ENCODE data around the gene DDX39B.
"Not testable (repeated sequence)": the region's sequence is repeated elsewhere in the genome, so short reads cannot be mapped to it uniquely, and the experiment has no call there.

The DDX39B gene

GRCh38 chr6:31541658-31542521 is at the start of gene DDX39B:
DDX39B (minus strand) TSS chr6:31542003; CDS start chr6:31540532, 1,471 bp downstream.
- peak; percentile 95 for DNase-seq

DNA sequence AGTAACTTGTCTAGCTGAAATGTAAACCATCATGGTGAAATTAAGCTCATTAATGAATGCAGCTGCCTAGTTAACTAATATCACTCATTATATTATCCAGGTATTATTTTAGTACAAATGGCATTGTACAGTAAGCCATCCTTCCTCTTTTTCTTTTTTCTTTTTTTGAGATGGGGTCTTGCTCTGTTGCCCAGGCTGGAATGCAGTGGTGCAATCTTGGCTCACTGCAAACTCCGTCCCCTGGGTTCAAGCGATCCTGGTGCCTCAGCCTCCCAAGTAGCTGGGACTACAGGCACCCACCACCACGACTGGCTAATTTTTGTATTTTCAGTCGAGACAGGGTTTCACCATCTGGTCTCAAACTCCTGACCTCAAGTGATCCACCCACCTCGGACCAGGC is 48.9 kb upstream of the DDX39B start:
- DNase-seq, result not testable (repeated sequence)

GRCh38 chr6:31588871-31589650 is 47.3 kb upstream of the DDX39B start:
- no peak for DNase-seq

DNA sequence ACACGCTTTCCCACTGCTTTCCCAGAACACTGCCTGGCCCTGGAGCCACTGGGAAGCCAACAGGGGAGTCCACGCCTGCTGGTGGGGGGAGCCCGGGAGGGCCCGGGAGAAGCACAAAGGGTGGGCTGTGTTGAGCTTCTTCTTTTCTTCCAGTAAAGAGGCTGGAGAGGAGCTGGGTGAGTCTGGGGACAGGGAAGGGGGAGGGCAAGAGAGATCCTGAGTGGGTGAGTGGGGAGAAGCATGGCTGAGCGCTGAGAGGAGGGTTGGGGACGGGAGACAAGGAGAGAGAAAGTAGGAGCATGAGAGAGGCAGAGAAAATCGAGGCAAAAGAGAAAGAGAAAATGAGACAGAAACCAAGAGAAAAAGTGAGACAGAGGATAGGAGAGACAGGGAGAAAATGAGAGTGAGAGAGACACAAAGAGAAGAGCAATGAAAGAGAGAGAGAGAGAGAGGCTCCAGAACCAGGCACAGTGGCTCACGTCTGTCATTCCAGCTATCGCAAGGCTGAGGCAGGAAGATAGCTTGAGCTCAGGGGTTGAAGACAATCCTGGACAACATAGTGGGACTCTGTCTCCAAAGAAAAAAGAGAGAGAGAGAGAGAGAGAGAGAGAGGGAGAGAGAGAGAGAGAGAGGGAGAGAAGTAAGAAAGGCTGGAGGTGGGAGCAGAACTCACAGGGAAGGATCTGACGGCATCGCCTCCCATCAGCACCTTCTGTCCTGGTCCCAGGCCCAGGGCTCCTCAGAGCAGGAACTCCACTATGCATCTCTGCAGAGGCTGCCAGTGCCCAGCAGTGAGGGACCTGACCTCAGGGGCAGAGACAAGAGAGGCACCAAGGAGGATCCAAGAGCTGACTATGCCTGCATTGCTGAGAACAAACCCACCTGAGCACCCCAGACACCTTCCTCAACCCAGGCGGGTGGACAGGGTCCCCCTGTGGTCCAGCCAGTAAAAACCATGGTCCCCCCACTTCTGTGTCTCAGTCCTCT is 46.3 kb upstream of the DDX39B start:
- peak; percentile 72 for DNase-seq

DNA sequence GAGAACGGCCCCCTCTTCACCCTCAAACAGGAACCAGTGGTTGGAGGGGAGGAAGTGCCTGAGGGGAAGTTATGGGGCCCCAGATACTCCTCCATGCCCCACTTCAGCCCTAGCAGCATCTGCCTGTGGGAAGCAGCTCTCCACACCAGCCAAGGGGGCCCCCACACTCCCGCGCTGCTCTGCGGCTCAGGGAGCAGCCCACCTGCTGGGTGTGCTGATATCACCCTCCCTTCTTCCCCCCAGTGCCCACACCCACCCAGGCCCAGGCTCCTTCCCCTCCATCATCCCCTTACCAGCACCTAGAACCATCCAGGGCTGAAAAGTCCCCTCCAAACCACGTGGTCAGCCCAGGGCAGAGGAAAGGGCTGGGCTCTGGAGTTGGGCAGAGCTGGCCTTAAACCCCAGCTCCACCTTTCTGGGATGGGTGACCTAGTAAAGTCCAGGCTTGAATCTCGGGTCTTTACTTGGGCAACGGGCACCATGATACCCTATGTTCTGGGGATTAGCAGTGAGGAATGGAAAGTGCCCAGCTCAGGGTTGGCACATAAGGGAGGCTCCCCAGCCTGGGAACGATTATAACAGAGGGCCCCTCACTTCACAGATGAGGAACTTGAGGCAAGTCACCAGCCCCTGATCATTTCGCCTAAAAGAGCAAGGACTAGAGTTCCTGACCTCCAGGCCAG is 44.9 kb upstream of the DDX39B start:
- DNase-seq, result peak; percentile 77

GRCh38 chr6:31586008-31586407 is 44.2 kb upstream of the DDX39B start, which contains the start of gene LST1:
LST1 (plus strand) TSS chr6:31586277; CDS start chr6:31587300, 1,023 bp downstream.
- DNase-seq, result peak; percentile 66

DNA sequence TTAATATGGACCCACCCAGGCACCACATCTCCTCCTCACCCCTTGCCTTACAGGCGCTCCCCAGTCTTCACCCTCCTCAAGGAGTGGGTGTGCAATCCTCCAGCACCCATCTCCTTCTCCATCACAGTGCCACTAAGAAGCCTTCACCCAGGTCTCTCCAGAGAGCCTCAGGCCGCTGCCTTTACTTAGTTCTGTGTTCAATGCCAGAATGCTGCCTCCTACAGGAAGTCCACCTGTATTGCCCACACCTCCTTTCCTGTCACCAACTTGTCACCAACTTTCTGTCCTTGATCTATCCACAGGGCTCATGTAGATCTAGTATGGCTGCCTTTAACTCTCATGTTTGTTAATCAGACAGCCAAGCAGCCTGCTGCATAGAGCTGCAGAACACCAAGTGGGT is 43.7 kb upstream of the DDX39B start:
- DNase-seq, result peak; percentile 75

DNA sequence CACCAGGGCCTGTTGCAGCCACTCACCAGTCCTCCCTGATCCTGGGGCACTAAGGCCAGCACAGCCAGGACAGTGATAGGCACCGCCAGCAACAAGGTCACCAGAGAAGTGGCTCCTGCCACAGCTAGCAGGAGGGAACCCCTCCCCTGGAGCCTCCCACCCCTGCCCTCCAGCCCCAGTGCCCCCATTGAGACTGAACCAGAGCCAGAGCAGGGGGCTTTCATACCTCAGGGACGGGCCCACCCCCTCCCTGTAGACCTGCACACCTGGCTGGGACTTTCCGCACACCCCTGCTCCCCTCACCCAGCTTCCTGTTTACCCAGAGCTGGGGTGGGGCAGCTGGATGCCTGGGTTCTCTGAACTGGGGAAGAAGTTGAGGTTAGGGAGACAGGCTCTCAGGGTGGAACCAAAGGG is 40.4 kb upstream of the DDX39B start, which contains the start of gene LTB:
TSS of gene LTB (minus strand) at position 195 of the 414 bp plus-strand sequence. CDS start at position 188, 7 bp downstream.
- DNase-seq, result peak; percentile 84

GRCh38 chr6:31581434-31582229 is 39.8 kb upstream of the DDX39B start:
- peak; percentile 80 for DNase-seq

GRCh38 chr6:31580807-31581433 is 39.1 kb upstream of the DDX39B start:
- peak; percentile 97 for DNase-seq

DNA sequence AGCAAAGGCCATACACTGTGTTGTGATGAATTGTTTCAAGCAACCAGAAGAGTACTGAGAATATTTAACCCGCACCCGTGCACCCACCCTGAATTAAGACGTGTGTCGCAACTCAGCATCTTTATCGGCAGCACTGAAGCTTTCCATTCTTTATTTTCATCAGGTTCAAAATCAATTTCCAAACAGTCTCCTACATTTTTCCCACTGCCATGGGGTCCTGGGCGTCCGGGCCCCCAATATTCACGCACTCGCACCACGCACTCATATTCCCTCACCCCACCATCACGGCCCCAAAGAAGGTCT is 38.6 kb upstream of the DDX39B start:
- DNase-seq, result peak; percentile 74

GRCh38 chr6:31579546-31580437 is 38.0 kb upstream of the DDX39B start:
- peak; percentile 82 for DNase-seq

GRCh38 chr6:31579119-31579505 is 37.3 kb upstream of the DDX39B start:
- no peak for DNase-seq

DNA sequence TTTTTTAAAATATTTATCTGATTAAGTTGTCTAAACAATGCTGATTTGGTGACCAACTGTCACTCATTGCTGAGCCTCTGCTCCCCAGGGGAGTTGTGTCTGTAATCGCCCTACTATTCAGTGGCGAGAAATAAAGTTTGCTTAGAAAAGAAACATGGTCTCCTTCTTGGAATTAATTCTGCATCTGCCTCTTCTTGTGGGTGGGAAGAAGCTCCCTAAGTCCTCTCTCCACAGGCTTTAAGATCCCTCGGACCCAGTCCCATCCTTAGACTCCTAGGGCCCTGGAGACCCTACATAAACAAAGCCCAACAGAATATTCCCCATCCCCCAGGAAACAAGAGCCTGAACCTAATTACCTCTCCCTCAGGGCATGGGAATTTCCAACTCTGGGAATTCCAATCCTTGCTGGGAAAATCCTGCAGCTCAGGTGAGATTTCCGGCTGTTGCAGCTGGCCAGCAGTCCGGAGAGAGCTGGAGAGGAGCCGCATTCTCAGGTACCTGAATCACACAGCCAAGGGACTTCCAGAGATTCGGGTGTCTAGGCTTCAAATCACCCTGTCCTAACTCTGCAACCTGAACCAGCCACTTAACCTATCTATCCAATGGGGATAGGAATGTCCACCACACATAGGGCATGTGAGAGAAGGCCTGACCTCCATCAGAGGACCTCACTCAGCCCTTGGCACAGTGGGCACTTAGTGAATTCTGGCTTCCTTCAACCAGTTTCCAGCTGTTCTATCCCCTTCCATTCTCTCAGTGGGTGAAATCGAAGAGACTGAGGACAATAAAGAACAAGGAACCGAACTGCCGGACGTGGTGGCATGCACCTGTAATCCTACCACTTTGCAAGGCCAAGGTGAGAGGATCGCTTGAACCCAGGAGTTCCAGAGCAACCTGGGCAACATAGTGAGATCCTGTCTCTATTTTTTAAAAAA is 36.6 kb upstream of the DDX39B start:
- peak; percentile 75 for DNase-seq

GRCh38 chr6:31577579-31577966 is 35.8 kb upstream of the DDX39B start:
- no peak for DNase-seq

DNA sequence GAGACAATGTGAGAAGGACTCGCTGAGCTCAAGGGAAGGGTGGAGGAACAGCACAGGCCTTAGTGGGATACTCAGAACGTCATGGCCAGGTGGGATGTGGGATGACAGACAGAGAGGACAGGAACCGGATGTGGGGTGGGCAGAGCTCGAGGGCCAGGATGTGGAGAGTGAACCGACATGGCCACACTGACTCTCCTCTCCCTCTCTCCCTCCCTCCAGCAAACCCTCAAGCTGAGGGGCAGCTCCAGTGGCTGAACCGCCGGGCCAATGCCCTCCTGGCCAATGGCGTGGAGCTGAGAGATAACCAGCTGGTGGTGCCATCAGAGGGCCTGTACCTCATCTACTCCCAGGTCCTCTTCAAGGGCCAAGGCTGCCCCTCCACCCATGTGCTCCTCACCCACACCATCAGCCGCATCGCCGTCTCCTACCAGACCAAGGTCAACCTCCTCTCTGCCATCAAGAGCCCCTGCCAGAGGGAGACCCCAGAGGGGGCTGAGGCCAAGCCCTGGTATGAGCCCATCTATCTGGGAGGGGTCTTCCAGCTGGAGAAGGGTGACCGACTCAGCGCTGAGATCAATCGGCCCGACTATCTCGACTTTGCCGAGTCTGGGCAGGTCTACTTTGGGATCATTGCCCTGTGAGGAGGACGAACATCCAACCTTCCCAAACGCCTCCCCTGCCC is 35.2 kb upstream of the DDX39B start:
- peak; percentile 79 for DNase-seq

GRCh38 chr6:31575952-31576685 is 34.3 kb upstream of the DDX39B start:
- DNase-seq, result no peak
